H1 (cell line): ENCODE data around the gene OTUD6A. TPM values are rescaled to one million over a fixed set of nuclear protein-coding genes. Genes with fewer than 3 reads are reported as not detected.

ENCODE experiments used
- ATF2 ChIP-seq: IDR thresholded peaks from 2 replicates; pipeline ENCODE4 v1.6.1; 2012; ENCODE audit warnings: low read length, inconsistent platforms
- MAFK ChIP-seq: IDR thresholded peaks from 2 replicates; pipeline ENCODE4 v1.6.1; 2012; ENCODE audit warnings: low read depth, mild to moderate bottlenecking, improper control_type of control experiment, low read length
- NANOG ChIP-seq: IDR thresholded peaks from 2 replicates; pipeline ENCODE4 v1.6.1; 2011; ENCODE audit warnings: low read length, low read depth, mild to moderate bottlenecking, inconsistent platforms; ENCODE audit not compliant: insufficient read depth, poor library complexity, severe bottlenecking
- RAD21 ChIP-seq, 2 experiments: IDR thresholded peaks in 1 of 2; conservative IDR thresholded peaks in 1 of 2; 2 replicates each; pipeline ENCODE4 v1.6.1; 2011; ENCODE audit warnings: low read depth in 2 of 2, low read length in 2 of 2, improper control_type of control experiment in 1 of 2, inconsistent platforms in 1 of 2, mild to moderate bottlenecking in 1 of 2, moderate library complexity in 1 of 2
- RXRA ChIP-seq: IDR thresholded peaks from 2 replicates; pipeline ENCODE4 v1.6.1; 2011; ENCODE audit warnings: low read depth, mild to moderate bottlenecking, low read length, moderate library complexity; ENCODE audit not compliant: insufficient read depth
- SP4 ChIP-seq: IDR thresholded peaks from 2 replicates; pipeline ENCODE4 v1.6.1; 2012; ENCODE audit warnings: low read length, inconsistent platforms
- TAF7 ChIP-seq: optimal IDR thresholded peaks from 2 replicates; pipeline ENCODE3; 2011; ENCODE audit warnings: low read depth, mild to moderate bottlenecking, inconsistent platforms, low read length, moderate library complexity, borderline replicate concordance
- TBP ChIP-seq: IDR thresholded peaks from 2 replicates; pipeline ENCODE4 v1.6.1; 2011; ENCODE audit warnings: low read depth, low read length, improper control_type of control experiment
- polyA plus RNA-seq, 7 experiments: library from polyadenylated mRNA; depleted of rRNA in 3 of 7; stranded (reverse) in 5 of 7; unstranded in 2 of 7; fragments of >200 nt in 5 of 7; fragments of 200-250 nt in 2 of 7; gene quantifications; 1 replicate in 5 of 7; 2 replicates in 1 of 7; 4 replicates in 1 of 7; pipeline versions ENCODE4 v1.2.1 to v1.2.3, GENCODE V29; 2011 to 2013; ENCODE audit warnings: missing spikeins in 2 of 7, mixed read lengths in 2 of 7
- total RNA-seq: library from RNA; stranded (reverse); fragmentation: NEBNext Ultra II Directional; extraction: Animal tissue kit (Norgen Biotek cat#: 25700); gene quantifications from 2 replicates; pipeline ENCODE4 v1.2.1, GENCODE V29; 2021
- TF ChIP-seq, protein P1 (sequence below): fragments of 300-600 bp; sonication (generic); IDR thresholded peaks from 2 replicates; pipeline ENCODE4 v1.7.1; 2012; ENCODE audit warnings: low read length, moderate library complexity, mild to moderate bottlenecking, inconsistent platforms; ENCODE audit not compliant: insufficient replicate concordance

The OTUD6A gene
- total and polyA plus RNA-seq, 2 of the 8 experiments (the other 6 are each of a cell fraction or from before 2014, with no cell fraction given), result 0.09 to 0.17 TPM

DNA sequence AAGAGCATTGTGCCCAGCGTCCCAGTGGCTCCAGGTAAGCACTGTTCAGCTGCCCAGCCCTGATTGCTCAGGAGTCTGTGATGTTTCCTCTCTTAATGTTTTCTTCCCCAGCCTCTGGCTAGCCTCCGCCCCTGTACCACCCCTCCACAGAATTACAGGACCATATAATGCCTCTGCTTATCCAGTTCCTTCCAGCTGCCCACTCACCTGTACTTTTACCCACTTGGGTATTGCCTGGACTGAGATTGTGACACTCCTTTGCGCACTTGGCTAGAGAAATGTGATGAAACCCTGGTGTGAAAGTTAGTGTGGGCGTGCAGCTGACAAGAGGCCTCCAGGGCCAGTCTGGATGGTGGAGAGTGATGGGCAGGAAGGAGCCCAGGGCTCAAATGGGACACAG lies 12.3 kb upstream of the OTUD6A start, which contains the start of gene AWAT2 (continued):
- TF ChIP-seq, protein P1, sequence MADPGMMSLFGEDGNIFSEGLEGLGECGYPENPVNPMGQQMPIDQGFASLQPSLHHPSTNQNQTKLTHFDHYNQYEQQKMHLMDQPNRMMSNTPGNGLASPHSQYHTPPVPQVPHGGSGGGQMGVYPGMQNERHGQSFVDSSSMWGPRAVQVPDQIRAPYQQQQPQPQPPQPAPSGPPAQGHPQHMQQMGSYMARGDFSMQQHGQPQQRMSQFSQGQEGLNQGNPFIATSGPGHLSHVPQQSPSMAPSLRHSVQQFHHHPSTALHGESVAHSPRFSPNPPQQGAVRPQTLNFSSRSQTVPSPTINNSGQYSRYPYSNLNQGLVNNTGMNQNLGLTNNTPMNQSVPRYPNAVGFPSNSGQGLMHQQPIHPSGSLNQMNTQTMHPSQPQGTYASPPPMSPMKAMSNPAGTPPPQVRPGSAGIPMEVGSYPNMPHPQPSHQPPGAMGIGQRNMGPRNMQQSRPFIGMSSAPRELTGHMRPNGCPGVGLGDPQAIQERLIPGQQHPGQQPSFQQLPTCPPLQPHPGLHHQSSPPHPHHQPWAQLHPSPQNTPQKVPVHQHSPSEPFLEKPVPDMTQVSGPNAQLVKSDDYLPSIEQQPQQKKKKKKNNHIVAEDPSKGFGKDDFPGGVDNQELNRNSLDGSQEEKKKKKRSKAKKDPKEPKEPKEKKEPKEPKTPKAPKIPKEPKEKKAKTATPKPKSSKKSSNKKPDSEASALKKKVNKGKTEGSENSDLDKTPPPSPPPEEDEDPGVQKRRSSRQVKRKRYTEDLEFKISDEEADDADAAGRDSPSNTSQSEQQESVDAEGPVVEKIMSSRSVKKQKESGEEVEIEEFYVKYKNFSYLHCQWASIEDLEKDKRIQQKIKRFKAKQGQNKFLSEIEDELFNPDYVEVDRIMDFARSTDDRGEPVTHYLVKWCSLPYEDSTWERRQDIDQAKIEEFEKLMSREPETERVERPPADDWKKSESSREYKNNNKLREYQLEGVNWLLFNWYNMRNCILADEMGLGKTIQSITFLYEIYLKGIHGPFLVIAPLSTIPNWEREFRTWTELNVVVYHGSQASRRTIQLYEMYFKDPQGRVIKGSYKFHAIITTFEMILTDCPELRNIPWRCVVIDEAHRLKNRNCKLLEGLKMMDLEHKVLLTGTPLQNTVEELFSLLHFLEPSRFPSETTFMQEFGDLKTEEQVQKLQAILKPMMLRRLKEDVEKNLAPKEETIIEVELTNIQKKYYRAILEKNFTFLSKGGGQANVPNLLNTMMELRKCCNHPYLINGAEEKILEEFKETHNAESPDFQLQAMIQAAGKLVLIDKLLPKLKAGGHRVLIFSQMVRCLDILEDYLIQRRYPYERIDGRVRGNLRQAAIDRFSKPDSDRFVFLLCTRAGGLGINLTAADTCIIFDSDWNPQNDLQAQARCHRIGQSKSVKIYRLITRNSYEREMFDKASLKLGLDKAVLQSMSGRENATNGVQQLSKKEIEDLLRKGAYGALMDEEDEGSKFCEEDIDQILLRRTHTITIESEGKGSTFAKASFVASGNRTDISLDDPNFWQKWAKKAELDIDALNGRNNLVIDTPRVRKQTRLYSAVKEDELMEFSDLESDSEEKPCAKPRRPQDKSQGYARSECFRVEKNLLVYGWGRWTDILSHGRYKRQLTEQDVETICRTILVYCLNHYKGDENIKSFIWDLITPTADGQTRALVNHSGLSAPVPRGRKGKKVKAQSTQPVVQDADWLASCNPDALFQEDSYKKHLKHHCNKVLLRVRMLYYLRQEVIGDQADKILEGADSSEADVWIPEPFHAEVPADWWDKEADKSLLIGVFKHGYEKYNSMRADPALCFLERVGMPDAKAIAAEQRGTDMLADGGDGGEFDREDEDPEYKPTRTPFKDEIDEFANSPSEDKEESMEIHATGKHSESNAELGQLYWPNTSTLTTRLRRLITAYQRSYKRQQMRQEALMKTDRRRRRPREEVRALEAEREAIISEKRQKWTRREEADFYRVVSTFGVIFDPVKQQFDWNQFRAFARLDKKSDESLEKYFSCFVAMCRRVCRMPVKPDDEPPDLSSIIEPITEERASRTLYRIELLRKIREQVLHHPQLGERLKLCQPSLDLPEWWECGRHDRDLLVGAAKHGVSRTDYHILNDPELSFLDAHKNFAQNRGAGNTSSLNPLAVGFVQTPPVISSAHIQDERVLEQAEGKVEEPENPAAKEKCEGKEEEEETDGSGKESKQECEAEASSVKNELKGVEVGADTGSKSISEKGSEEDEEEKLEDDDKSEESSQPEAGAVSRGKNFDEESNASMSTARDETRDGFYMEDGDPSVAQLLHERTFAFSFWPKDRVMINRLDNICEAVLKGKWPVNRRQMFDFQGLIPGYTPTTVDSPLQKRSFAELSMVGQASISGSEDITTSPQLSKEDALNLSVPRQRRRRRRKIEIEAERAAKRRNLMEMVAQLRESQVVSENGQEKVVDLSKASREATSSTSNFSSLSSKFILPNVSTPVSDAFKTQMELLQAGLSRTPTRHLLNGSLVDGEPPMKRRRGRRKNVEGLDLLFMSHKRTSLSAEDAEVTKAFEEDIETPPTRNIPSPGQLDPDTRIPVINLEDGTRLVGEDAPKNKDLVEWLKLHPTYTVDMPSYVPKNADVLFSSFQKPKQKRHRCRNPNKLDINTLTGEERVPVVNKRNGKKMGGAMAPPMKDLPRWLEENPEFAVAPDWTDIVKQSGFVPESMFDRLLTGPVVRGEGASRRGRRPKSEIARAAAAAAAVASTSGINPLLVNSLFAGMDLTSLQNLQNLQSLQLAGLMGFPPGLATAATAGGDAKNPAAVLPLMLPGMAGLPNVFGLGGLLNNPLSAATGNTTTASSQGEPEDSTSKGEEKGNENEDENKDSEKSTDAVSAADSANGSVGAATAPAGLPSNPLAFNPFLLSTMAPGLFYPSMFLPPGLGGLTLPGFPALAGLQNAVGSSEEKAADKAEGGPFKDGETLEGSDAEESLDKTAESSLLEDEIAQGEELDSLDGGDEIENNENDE, result no peak
- no peak for TF ChIP-seq MAFK
- no peak for TF ChIP-seq TBP
- no peak for TF ChIP-seq RAD21 (IDR thresholded peaks at IDR 0.05 in 1 of 2, conservative IDR thresholded peaks at IDR 0.05 in 1 of 2; ENCODE audit: low read depth in 2 of 2, low read length in 2 of 2)
- TF ChIP-seq SP4, result no peak
- TF ChIP-seq ATF2, result no peak
- no peak for TF ChIP-seq RXRA
- TF ChIP-seq TAF7, result no peak
- no peak for TF ChIP-seq NANOG
